Measurements from ENCODE around the gene EXO5. TPM values are rescaled to one million over a fixed set of nuclear protein-coding genes. Genes with fewer than 3 reads are reported as not detected.

Gene EXO5
- total RNA-seq, 1 experiment from 2014 or later = 2.2 TPM

GRCh38 chr1:40532844-40533424 is 24.4 kb downstream of the EXO5 start:
- H3K4me1 Mint-ChIP-seq (ENCODE audit: insufficient read depth, unreplicated experiment) = peaks cover 23% of the 10 kb centered on the region
- no peak overlapping the region for H3K27ac Mint-ChIP-seq (ENCODE audit: low read depth, unreplicated experiment)
- intact Hi-C loops (cut with micrococcal nuclease) = loop anchor here (2.0 to 5.0 kb wide), 2 partner anchors 134 to 420 kb away; partner anchors contain the start of gene RIMS3
- peak; percentile 54 for TF ChIP-seq CTCF (IDR thresholded peaks at IDR 0.05; ENCODE audit: unreplicated experiment)
- peaks cover under 1% of the 10 kb centered on the region for H3K9me3 Mint-ChIP-seq (ENCODE audit: unreplicated experiment)
- DNase-seq (ENCODE audit: unreplicated experiment) = peak; percentile 65
- BruUV-seq (replicated peaks) = no TSS peak
- CTCF ChIA-PET = interaction anchor here (0.5 to 2.0 kb wide), 34 partner anchors 11 to 750 kb away, joined by 3 to 8 read pairs (median 4); partner anchors contain the start of gene NFYC
- peaks cover 10% of the 10 kb centered on the region for H3K36me3 Mint-ChIP-seq (ENCODE audit: insufficient read depth, unreplicated experiment)
- H3K27me3 Mint-ChIP-seq (ENCODE audit: insufficient read depth, unreplicated experiment) = no peaks in the 10 kb centered on the region
- POLR2A ChIA-PET = interaction anchor here (0.6 to 2.1 kb wide), 11 partner anchors 17 to 966 kb away, joined by 3 to 7 read pairs (median 3); partner anchors contain the start of gene ZFP69B
- peak overlapping the region; percentile 97 for H3K4me3 Mint-ChIP-seq (ENCODE audit: unreplicated experiment)

- Mint-ChIP-seq H3K4me3 (ENCODE audit: unreplicated experiment) (no peak overlapping the region), H3K4me1 (ENCODE audit: insufficient read depth, unreplicated experiment) (peaks cover 23% of the 10 kb centered on the region), H3K27ac (ENCODE audit: low read depth, unreplicated experiment) (no peak overlapping the region), H3K27me3 (ENCODE audit: insufficient read depth, unreplicated experiment) (no peaks in the 10 kb centered on the region), H3K9me3 (ENCODE audit: unreplicated experiment) (no peaks in the 10 kb centered on the region), H3K36me3 (ENCODE audit: insufficient read depth, unreplicated experiment) (peaks cover 10% of the 10 kb centered on the region)
- POLR2A ChIA-PET = no interaction called here
- BruUV-seq (replicated peaks) = no TSS peak
- TF ChIP-seq CTCF (IDR thresholded peaks at IDR 0.05; ENCODE audit: unreplicated experiment) = no peak
- no peak for DNase-seq (ENCODE audit: unreplicated experiment)
- CTCF ChIA-PET = interaction anchor here (0.5 kb wide), 1 partner anchor 196 kb away, joined by 3 read pairs; no protein-coding TSS in a partner anchor
- intact Hi-C loops (cut with micrococcal nuclease) = loop anchor here (5.0 kb wide), 1 partner anchor 133 kb away; the partner anchor contains the start of gene RIMS3
Observed at GRCh38 chr1:40534589-40534988, 26.0 kb downstream of the EXO5 start.

- no peak overlapping the region for H3K27ac Mint-ChIP-seq (ENCODE audit: low read depth, unreplicated experiment)
- H3K4me1 Mint-ChIP-seq (ENCODE audit: insufficient read depth, unreplicated experiment) = peaks cover 22% of the 10 kb centered on the region
- peaks cover 10% of the 10 kb centered on the region for H3K36me3 Mint-ChIP-seq (ENCODE audit: insufficient read depth, unreplicated experiment)
- TF ChIP-seq CTCF (IDR thresholded peaks at IDR 0.05; ENCODE audit: unreplicated experiment) = no peak
- no TSS peak for BruUV-seq (replicated peaks)
- ChIA-PET CTCF (interaction anchor here (0.7 to 1.1 kb wide), 4 partner anchors 54 to 382 kb away, joined by 3 to 6 read pairs (median 3); no protein-coding TSS in a partner anchor), POLR2A (interaction anchor here (0.6 kb wide), 1 partner anchor 16 kb away, joined by 3 read pairs; no protein-coding TSS in a partner anchor)
- intact Hi-C loops (cut with micrococcal nuclease) = no loop called here
- H3K9me3 Mint-ChIP-seq (ENCODE audit: unreplicated experiment) = no peaks in the 10 kb centered on the region
- no peaks in the 10 kb centered on the region for H3K27me3 Mint-ChIP-seq (ENCODE audit: insufficient read depth, unreplicated experiment)
- DNase-seq (ENCODE audit: unreplicated experiment) = no peak
- no peak overlapping the region for H3K4me3 Mint-ChIP-seq (ENCODE audit: unreplicated experiment)
Observed at GRCh38 chr1:40535732-40536131, 27.2 kb downstream of the EXO5 start.

- H3K9me3 Mint-ChIP-seq (ENCODE audit: unreplicated experiment) = no peaks in the 10 kb centered on the region
- H3K4me1 Mint-ChIP-seq (ENCODE audit: insufficient read depth, unreplicated experiment) = no peaks in the 10 kb centered on the region
- no TSS peak for BruUV-seq (replicated peaks)
- POLR2A ChIA-PET = no interaction called here
- H3K27me3 Mint-ChIP-seq (ENCODE audit: insufficient read depth, unreplicated experiment) = no peaks in the 10 kb centered on the region
- DNase-seq (ENCODE audit: unreplicated experiment) = no peak
- CTCF ChIA-PET = interaction anchor here (1.0 kb wide), 1 partner anchor 45 kb away, joined by 6 read pairs; no protein-coding TSS in a partner anchor
- H3K4me3 Mint-ChIP-seq (ENCODE audit: unreplicated experiment) = no peak overlapping the region
- intact Hi-C loops (cut with micrococcal nuclease) = no loop called here
- H3K27ac Mint-ChIP-seq (ENCODE audit: low read depth, unreplicated experiment) = no peak overlapping the region
- no peak for TF ChIP-seq CTCF (IDR thresholded peaks at IDR 0.05; ENCODE audit: unreplicated experiment)
- H3K36me3 Mint-ChIP-seq (ENCODE audit: insufficient read depth, unreplicated experiment) = peaks cover 2% of the 10 kb centered on the region
Observed at GRCh38 chr1:40539338-40539737, 30.8 kb downstream of the EXO5 start.
